Loucy (cell line): ENCODE data around the gene KIAA1614.

Experiments
- EZH2phosphoT487 ChIP-seq: fragments of 200-600 bp; IDR thresholded peaks from 2 replicates; pipeline ENCODE4 v1.6.1; 2018; ENCODE audit warnings: antibody characterized with exemption, mild to moderate bottlenecking, moderate library complexity, borderline replicate concordance
- TF ChIP-seq, protein P1 (sequence below): fragments of 200-600 bp; sonication (generic); conservative IDR thresholded peaks from 2 replicates; pipeline ENCODE4 v1.5.1; 2014; ENCODE audit warnings: mild to moderate bottlenecking, antibody characterized with exemption, low read length

DNA sequence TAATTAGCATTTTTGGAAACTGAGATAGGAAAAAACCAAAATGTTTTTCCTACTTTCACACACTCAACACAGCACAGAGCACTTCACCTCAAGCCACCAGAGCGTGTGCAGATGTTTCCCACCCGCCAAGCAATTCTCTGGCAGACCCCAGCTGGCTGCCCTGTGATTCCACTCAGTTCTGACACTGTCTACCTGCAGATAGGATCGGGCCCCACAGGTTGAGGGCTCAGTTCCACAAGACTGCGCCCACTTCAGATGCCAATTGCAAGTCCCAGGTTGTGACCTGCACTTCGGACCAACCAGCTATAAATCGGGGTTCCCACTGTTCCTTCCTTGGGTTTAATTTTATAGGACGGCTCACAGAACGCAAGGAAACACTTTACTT, 9.9 kb downstream of the KIAA1614 start:
- TF ChIP-seq, protein P1, sequence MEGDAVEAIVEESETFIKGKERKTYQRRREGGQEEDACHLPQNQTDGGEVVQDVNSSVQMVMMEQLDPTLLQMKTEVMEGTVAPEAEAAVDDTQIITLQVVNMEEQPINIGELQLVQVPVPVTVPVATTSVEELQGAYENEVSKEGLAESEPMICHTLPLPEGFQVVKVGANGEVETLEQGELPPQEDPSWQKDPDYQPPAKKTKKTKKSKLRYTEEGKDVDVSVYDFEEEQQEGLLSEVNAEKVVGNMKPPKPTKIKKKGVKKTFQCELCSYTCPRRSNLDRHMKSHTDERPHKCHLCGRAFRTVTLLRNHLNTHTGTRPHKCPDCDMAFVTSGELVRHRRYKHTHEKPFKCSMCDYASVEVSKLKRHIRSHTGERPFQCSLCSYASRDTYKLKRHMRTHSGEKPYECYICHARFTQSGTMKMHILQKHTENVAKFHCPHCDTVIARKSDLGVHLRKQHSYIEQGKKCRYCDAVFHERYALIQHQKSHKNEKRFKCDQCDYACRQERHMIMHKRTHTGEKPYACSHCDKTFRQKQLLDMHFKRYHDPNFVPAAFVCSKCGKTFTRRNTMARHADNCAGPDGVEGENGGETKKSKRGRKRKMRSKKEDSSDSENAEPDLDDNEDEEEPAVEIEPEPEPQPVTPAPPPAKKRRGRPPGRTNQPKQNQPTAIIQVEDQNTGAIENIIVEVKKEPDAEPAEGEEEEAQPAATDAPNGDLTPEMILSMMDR: no peak
- TF ChIP-seq EZH2phosphoT487: no peak
